GM19324 (cell line): ENCODE measurements around the gene RABAC1.
"Not testable (repeated sequence)": the region's sequence is repeated elsewhere in the genome, so short reads cannot be mapped to it uniquely, and the experiment has no call there.

Experiments used
- ATAC-seq: cut with Tn5 transposase; IDR thresholded peaks from one replicate; pipeline ENCODE4 v1.9.1; 2021; ENCODE audit warnings: mild to moderate bottlenecking, moderate library complexity; ENCODE audit not compliant: unreplicated experiment, low FRiP score

Gene RABAC1, protein sequence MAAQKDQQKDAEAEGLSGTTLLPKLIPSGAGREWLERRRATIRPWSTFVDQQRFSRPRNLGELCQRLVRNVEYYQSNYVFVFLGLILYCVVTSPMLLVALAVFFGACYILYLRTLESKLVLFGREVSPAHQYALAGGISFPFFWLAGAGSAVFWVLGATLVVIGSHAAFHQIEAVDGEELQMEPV

DNA sequence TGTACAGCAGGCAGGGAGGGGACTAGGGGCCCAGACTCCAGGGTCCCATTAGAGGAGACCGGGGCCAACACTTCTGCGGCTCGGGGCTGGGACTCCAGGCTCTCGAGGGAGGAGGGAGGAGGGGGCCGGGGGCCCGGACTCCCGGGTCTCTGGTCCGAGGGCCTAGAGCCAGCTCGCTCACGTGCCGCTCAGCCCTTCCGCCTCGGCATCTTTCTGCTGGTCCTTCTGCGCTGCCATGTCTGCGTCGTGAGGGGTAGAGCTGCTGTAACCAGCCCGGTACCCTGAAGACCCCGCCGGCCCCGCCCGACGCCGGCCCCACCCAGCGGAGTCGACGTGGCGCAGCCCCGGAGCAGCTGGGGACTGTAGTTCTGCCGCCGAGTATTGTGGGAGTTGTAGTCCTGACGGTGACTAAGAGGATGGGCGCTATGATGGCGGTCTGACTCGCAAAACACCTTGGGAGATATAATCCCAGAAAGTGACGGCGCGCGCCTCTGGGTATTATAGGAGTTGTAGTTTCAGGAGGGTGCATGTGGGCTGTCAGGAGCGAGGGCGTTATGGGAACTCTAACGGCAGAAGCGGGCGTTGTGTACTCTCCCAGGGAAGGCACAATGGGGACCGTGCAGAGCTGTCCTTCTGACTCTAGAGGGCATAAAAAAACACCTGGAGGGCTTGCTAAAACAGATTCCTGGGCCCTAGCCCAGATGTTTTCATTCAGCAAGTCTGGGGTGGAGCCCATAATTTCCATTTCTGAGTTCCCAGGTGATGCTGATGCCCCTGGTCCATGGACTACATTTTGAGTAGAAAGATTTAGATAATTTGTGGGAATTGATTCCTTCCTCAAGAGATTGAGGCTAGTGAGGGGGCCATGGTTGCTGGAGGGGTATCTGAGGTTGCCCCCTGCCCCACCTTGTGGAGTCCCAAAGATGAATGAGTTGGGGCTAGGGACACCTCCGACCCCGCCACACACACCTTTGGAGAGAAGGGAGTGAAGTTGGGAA is at the start of gene RABAC1:
Gene RABAC1 (minus strand): TSS at position 266 of the 998 bp plus-strand sequence. CDS start 29 bp downstream, at position 237.
- ATAC-seq = peak; percentile 82

DNA sequence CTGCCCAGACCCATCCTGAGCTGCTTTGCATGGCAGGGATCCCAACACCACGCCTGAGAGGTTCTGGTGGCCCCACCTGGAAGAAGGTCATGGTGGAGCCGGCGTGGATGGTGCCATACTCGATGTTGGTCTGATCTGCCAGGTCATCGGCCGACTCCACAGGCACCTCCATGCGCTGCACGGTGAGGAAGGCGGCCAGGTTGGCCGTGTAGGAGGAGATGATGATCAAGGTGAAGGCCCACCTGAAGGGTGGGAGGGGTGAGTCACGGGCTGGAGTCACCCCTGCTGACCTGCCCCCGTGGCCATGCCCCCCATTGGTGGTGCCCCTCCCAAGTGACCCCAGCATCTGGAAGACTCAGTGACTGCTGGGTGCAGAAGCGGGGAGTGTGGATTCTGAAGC is 47.4 kb upstream of the RABAC1 start:
- ATAC-seq = no peak

DNA sequence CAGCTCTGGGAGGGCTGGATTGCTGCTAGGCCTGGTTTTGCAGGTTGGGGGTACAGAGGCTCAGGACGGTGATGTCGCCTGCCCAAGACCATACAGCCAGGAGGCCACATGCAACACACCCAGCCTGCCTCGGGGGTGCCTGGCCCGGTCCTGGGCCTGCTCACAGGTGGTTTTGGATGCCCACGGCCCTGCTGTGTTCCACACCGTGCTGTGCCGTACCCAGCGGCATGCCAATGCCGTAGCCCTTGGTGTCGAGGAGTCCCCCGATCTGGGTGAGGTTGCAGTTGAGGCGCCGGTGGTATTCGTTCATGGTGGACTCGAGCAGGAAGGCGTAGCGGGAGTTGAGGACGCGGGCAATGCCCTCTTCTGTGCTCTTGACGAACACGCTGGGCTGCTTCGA is 46.4 kb upstream of the RABAC1 start:
- no peak for ATAC-seq

DNA sequence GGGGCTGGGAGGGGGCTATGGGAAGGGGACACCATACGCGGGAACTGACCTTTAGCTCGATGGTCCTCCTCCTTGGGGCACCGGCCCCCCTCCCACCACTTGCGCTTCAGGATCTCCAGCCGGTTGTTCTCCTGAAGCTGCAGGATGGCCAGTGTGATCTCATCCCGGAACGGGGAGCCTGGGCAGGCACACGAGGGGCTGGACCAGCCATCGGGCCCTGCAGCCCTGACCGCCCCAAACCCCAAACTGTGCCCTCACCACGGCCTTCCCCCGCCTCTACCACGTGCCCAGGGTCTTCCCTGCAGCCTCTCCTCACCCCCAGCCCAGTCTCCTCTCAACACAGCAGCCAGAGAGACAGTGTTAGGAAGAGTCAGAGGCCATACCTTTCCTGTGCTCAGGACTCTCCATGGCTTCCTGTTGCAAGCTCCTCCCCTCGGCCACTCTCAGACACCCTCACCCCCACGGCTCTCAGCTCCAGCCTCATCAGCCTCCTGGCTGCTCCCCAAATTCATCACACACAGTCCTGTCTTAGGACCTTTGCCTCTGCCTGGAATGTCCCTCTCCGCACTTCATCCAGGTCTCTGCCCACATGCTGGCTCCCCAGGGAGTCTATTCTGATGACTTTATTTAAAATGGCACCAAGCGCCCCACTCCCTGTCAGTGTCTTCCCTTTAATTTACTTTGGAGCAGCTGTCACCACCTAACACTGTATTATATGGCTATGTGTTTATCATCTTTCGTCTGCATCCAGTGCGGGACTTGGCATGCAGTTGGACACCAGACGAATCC is 44.6 kb upstream of the RABAC1 start:
- ATAC-seq = no peak

DNA sequence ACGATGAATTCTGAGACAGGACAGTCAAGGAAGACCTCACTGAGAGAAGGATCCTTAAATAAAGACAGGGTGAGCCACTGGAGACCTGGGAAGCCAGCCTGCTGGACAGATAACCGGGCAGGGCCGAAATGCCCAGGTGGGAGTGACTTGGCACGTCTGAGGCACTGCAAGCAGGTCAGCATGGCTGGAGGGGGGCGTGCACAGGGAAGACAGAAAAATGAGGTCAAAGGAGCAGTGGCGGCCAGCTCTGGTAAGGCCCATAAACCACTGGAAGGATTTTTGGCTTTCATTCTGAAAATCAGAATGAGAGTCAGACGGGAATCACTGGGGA is 40.7 kb upstream of the RABAC1 start:
- no peak for ATAC-seq

DNA sequence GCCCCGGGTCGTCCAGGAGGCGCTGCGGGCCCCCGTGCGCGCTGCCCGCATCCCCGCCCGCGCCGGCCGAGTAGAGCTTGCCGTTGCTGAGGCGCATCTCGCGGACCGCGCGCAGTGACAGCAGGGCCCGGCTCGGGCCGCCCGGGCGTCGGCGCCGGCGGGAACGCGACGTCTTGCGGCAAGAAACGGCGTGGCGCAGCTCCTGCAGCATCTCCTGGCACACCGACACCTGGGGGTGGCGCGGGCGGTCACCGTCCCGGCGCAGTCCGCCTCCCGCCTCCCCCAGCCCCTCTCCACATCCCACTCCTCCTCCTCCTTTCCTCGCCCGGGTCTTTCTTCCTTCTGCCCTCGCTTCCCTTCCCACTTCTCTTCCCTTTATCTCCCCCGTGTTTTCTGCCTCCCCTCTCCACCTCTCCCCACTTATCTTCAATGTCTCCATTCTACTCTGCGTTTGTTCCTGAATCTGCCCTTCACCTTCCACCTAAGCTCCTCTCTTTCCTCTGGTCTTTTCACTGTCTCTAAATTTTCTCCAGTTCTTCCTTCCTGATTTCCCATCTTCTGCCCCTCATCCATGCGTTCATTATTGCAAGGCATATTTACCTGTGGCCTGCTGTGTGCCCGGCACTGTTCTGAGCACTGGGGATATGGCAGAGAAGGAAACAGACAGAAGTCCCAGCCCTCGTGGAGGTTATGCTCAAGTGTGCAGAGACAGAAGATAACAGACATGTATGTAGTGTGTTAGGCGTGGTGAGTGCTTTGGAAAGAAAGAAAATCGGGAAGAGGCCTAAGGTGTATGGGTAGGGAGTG is 40.2 kb upstream of the RABAC1 start:
- ATAC-seq = no peak

DNA sequence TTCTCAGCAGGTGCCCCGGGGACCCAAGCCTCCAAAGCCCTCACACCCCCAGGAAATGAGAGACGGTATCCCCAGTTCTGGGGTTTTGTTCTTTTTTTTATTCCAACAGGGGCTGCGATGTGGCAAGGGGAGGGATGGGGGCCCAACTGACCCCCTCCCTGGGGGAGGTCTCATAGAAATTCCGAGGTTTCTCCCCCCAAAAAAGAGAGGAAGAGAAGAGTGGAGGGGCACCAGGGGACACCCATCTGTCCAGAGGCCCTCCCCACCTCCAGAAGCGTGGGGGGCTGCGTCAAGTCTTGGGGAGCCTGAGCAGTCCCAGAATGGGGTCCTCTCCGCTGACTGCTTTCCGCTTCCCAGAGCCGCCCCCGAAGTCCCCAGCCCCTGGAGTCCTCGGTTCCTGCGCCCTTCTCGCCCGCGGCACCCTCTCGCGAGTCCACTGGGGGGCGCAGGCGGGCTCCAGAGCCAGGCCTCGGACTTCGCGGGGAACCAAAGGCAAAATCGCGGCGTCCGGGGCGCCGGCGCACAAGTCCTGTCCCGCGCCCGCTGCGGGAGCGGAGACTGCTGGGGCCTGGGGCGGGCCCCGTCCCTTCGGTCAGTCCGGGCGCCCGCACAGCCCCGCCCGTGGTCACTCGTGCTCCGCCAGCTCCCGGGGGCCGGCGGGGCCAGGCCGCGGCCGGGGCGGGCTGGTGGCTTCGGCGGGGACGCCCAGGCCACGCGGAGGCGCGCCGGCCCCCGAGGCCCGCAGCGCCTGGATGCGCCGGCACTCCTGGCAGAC is 39.3 kb upstream of the RABAC1 start:
- ATAC-seq = no peak

DNA sequence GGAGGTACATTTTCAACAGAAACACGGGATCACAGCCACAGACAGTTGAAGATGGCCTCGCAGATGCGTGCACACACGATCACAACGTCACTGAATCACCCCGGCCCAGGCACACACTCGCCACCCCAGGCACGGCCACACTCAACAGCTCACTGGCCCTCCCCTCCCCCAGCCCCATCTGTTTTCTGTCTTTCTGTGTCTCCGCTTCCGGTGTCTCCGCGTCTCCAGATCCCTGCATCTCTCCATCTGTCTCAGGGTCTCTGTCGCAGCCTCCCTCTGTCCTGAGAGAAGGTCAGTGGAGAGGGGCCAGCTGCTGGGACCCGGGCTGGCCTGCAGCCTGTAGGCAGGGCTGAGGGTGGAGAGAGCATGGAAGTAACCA is 38.7 kb upstream of the RABAC1 start:
- ATAC-seq = no peak

DNA sequence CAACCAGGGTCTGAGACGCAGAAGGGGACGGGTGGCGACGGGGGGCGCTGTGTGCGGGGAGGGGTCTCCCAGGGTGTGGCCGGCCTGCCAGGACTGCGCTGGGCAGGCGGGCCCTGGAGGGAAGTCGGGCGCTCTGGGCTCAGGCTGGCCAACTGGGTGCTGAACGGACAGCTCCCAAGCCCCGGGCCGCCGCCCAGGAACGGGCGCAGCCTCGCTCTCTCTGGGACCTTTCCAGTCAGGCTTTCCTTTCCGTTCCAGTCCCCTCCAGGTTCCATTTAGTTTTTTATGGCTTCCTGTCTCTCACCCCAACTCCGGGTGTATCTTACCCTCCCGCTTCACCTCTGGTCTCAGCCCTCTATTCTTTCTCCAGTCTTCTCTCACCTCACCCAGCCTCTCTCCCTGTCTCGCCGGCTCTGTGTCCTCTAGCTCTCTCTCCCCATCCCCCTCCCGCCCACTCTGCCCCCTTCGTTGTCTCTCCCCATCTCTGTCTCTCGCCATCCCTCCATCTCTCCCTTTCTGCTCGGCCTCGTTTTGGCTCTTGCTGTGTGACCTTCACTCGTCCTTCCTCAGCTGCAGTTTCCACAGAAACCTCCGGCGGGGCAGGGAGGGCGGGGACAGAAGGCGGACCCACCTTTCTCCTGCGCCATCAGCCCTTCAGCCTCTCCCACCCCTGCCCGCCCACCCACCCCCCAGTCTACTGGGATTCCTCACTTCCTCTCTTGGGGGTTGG is 38.2 kb upstream of the RABAC1 start:
- ATAC-seq = no peak

DNA sequence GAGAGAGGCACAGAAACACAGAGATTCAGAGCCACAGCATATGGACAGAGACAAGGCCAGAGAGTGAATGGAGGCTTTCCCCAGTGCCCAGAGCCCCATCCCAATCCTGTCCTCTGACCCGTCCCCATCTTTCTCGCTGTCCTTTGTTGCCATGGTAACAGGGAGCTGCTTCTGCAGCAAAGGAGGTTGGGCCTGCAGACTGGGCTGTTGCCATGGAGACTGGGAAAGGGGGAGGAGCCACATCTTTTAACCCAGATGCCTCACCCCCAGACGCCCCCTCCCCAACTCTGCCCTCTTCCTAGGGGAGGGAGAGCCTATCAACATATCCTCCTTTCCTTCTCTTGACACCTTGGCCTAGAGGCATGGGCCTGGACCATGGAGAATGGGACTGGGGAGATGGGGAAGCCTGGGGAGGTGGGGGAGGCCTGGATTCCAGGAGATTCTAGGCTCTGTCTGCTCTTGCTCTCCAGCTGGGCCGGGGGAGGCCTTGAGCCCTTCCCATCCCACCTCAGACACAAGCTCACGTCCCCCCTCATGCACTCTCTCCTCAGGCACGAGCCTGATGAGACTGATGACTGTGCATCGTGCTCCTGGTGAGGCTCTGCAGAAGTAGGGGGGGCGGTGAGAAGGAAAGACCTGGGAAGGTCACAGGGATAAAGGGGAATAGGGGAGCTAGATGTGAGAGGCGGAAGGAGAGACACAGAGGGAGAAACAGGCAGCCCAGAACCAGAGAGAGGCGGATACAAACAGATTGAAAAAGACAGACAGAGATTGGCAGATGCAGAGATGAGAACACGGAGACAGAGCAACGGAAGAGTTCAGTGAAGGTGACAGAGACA is 37.1 kb upstream of the RABAC1 start:
- no peak for ATAC-seq

DNA sequence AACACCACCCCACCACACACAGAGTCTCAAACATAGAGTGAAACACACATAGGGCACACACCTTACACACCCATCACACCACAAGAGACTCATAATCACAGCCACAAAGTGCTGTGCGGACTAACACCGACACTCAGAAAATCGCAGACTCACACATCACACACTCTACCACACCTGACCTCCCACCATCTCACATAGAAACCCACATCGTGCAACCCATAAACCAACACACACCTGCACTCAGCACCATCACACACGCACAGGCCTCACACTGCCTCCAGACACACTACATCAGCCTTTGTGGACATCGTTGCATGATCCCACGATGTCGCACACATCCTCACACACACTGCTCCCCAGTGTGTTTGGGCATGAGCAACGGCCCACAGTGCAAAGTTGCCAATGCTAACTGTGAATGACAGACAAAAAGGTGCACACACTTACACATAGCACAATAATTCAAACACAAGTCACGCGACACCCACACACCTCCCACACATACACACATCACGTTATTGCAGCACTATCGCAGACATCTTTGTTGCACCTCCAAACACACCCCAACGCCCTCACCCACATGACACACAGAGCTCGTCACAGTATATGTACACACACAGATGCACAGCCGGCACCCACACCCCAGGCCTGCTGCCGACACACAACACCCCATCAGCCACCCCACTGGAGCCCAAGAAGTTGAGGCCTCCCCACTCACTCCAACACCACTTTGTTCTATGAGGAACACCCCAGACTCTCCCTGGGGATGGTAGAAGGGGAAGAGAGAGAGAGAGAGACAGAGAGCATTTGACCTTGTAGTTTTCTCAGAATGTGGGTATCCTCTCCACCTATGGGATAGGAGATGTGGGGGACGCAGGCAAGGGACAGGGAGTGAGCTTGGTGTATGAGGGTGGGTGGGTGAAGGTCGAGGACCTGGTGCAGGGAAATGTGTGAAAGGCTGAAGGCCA is 36.2 kb upstream of the RABAC1 start:
- no peak for ATAC-seq

DNA sequence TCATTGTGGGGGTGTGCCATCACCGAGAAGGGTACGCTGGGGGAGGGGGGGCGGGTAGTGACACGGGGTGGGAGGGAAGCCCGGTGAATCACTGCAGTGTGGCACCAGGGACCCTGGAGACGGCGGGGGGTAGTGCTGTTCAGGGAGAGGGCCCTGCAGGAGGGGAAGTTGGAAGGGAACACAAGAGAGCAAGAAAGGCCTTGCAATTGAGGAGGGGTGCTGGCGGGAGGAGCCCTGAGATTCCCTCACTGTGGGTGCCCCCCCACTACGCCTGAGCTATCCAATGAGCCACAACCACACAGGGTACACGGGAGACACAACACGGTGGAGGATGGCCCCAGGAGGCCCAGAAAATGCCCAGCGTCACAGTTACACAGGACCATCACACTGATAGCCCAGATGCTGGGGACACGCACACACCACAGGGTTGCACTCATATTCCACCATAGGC is 35.4 kb upstream of the RABAC1 start:
- ATAC-seq = no peak

DNA sequence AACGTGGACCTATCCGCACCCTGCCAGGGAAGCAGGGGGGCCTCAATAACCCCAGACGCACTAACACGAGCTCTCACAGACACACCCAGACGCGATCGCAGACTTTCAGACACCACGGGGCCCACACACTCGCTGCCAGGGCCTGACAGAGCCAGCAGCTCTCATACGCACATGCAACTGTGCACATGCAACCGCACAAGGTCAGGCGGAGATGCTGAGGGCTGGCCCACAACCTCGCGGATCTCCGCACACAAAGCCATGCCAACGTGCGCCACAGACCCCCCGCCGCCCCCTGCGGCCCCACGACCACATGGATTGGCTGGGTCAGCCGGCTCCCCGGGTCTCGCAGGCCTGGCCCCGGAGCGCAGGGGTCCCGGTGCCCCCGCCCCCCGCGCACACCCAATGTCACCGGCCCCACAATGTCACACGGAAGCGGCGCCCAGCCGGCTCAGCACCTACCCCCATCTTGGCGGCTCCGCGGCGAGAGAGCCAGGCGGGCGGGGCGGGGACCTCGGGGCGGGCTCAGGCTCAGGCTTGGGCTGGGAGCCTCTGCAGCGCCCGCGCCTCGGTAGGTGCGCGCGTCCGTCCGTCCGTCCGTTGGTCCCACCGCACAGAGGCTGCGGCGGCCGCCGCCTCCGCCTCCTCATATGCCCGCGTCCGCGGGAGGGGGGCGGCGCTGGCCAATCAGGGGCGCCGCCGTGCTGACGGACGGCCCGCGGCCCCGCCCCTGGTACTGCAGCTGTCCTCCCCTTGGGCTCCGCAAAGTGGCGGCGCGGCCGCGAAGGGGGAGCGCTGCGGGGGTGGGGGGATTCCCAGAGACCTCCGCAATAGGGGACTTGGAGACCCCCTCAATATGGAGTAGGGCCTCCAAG is 34.7 kb upstream of the RABAC1 start, which contains the start of gene ATP1A3:
Gene ATP1A3 (minus strand): TSS at position 619 of the 872 bp plus-strand sequence. CDS start 154 bp downstream, at position 465.
- peak; percentile 50 for ATAC-seq

DNA sequence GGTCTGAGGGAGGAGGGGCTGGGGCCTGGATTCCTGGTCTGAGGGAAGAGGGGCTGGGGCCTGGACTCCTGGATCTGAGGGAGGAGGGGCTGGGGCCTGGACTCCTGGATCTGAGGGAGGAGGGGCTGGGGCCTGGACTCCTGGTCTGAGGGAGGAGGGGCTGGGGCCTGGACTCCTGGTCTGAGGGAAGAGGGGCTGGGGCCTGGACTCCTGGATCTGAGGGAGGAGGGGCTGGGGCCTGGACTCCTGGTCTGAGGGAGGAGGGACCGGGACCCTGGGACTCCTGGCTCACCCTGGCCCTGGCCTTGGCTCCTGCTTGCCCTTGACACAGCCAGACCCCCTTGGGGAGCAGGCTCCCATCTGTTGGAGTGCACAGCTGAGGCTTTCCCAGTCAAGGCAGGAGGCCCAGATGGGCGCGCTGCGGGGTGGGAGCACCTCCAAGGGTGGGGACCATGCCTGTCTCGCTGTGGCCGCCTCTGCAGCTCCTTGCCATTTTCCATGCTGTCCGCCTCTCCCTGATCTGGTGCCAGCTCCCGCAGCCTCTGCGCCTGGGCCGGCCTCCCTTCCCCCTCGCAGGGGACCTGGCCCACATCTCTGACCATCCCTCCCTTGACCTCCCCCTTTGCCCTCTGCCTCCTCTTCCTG is 32.9 kb upstream of the RABAC1 start:
- not testable (repeated sequence) for ATAC-seq

DNA sequence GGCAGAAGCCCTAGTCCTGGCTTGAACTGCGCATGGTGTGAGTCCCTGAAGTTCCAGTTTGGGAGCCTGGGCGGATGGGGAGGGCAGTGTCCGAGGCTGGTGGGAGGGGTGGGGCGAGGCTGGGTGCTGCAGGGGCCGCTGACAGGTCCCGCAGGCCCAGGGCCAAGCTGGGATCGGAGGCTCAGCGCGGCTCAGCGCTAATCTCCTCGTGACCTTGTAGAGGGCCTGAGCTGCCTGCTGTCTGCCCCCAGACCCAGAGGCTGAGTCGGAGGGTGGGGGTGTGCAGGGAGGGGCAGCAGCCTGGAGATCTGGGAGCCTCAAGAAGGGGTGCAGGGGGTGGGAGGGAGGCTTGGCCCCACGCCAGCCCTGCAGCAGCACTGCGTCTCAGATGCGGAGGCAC is 31.9 kb upstream of the RABAC1 start:
- ATAC-seq = no peak
